Esophagus muscularis mucosa (tissue), 4 donors: ENCODE measurements around the gene CENPS. TPM values are rescaled to one million over a fixed set of nuclear protein-coding genes. Genes with fewer than 3 reads are reported as not detected.
A peak's percentile ranks its signal among the peaks of the same experiment; 100 is the strongest.

Experiments used
- DNase-seq: peaks from one replicate; pipeline ENCODE4 v3.0.0-alpha.2; 2017; ENCODE audit errors: extremely low spot score
- H3K27ac ChIP-seq, 4 donors: fragments of 200-600 bp; sonication (generic); replicated peaks in 1 of 4; 1 replicate in 3 of 4; 2 replicates in 1 of 4; pipeline ENCODE4 v1.5.1; 2016 to 2019; ENCODE audit warnings: mild to moderate bottlenecking in 1 of 4
- H3K27me3 ChIP-seq, 4 donors: fragments of 200-600 bp; sonication (generic); one replicate each; pipeline versions ENCODE4 v1.5.1 to v1.6.0; 2016 to 2019
- H3K36me3 ChIP-seq, 4 donors: fragments of 200-600 bp; sonication (generic); one replicate each; pipeline ENCODE4 v1.5.1; 2016 to 2019
- H3K4me1 ChIP-seq, 4 donors: fragments of 200-600 bp; sonication (generic); one replicate each; pipeline ENCODE4 v1.5.1; 2016 to 2019
- H3K4me3 ChIP-seq, 4 donors: fragments of 200-600 bp; sonication (generic); 1 replicate in 2 of 4; 2 replicates in 2 of 4; pipeline ENCODE4 v1.5.1; 2016 to 2019; ENCODE audit warnings: mild to moderate bottlenecking in 4 of 4, moderate library complexity in 1 of 4
- H3K9me3 ChIP-seq, 4 donors: fragments of 200-600 bp; sonication (generic); 1 replicate in 3 of 4; 2 replicates in 1 of 4; pipeline ENCODE4 v1.5.1; 2016 to 2019
- CTCF ChIP-seq, 3 experiments: fragments of 200-600 bp in 2 of 3; fragments of 450-650 bp in 1 of 3; sonication (generic) in 2 of 3; IDR thresholded peaks; one replicate each; pipeline ENCODE4 v1.5.1; 2017 to 2019; ENCODE audit warnings: antibody characterized with exemption in 3 of 3, mild to moderate bottlenecking in 2 of 3, moderate library complexity in 1 of 3
- EP300 ChIP-seq: sonication (generic); formaldehyde crosslinking; IDR thresholded peaks from one replicate; pipeline ENCODE4 v1.6.1; 2017; ENCODE audit warnings: antibody characterized with exemption
- POLR2A ChIP-seq: fragments of 450-650 bp; IDR thresholded peaks from one replicate; pipeline ENCODE4 v1.6.1; 2017; ENCODE audit warnings: antibody characterized with exemption, moderate library complexity, mild to moderate bottlenecking, low read depth
- POLR2AphosphoS5 ChIP-seq, 2 donors: sonication (generic); formaldehyde crosslinking; IDR thresholded peaks; one replicate each; pipeline ENCODE4 v1.6.1; 2017; ENCODE audit warnings: antibody characterized with exemption in 2 of 2
- WGBS: methylation state at CpG from one replicate; pipeline ENCODE4 v1.1.5; 2018; 5-methylcytosine and 5-hydroxymethylcytosine counted together
- intact Hi-C: fragments of 100-400 bp; cut with DNase I; formaldehyde crosslinking; loops from one replicate; pipeline ENCODE4 v1.15.1; 2023
- total RNA-seq, 4 donors: library from RNA; depleted of rRNA; stranded (reverse); fragments of >200 nt; gene quantifications; one replicate each; pipeline versions ENCODE4 v1.1.0 to v1.2.1, GENCODE V29; 2016

The CENPS gene
- total RNA-seq, 4 donors from 2014 or later = 4.0 to 13.3 (median 6.1) TPM

GRCh38 chr1:10467078-10467477 lies 36.8 kb downstream of the CENPS start:
- Histone ChIP-seq H3K27me3 (no peaks in the 10 kb centered on the region), H3K36me3 (peaks cover 51 to 75% (median 73%) of the 10 kb centered on the region in 4 donors), H3K4me3 (no peak overlapping the region), H3K4me1 (peaks cover 10 to 13% (median 11%) of the 10 kb centered on the region in 4 donors), H3K27ac (no peak overlapping the region), H3K9me3 (no peaks in the 10 kb centered on the region)
- intact Hi-C loops = no loop called here
- DNase-seq = no peak
- no peak for TF ChIP-seq CTCF (IDR thresholded peaks at IDR 0.05)
- TF ChIP-seq POLR2AphosphoS5 (IDR thresholded peaks at IDR 0.05) = no peak
- TF ChIP-seq POLR2A = no peak
- TF ChIP-seq EP300 = no peak
- 95% methylated on average over 2 of the region's 2 CpGs for WGBS

- whole genome bisulfite sequencing = 92% methylated on average over 4 of the region's 4 CpGs
- Histone ChIP-seq H3K9me3 (no peaks in the 10 kb centered on the region), H3K4me1 (peaks cover 14 to 28% (median 21%) of the 10 kb centered on the region in 4 donors), H3K27me3 (no peaks in the 10 kb centered on the region), H3K36me3 (peaks cover 30 to 45% (median 44%) of the 10 kb centered on the region in 4 donors), H3K4me3 (no peak overlapping the region), H3K27ac (no peak overlapping the region)
- intact Hi-C loops = no loop called here
- no peak for TF ChIP-seq CTCF (IDR thresholded peaks at IDR 0.05)
- no peak for TF ChIP-seq POLR2AphosphoS5 (IDR thresholded peaks at IDR 0.05)
- DNase-seq = no peak
Measured at GRCh38 chr1:10470043-10470442, 39.8 kb downstream of the CENPS start.

GRCh38 chr1:10471411-10472219 lies 41.4 kb downstream of the CENPS start:
- no peak for DNase-seq
- no peaks in the 10 kb centered on the region for H3K9me3 ChIP-seq
- intact Hi-C loops = no loop called here
- H3K27ac ChIP-seq = peak overlapping the region; percentile 78 to 85 (median 82)
- H3K27me3 ChIP-seq = no peaks in the 10 kb centered on the region
- H3K36me3 ChIP-seq = peaks cover 16 to 30% (median 28%) of the 10 kb centered on the region in 4 donors
- TF ChIP-seq EP300 (no peak), POLR2AphosphoS5 (IDR thresholded peaks at IDR 0.05) (no peak), POLR2A (no peak), CTCF (IDR thresholded peaks at IDR 0.05) (no peak)
- peak overlapping the region; percentile 69 to 94 (median 78) for H3K4me3 ChIP-seq
- WGBS = 8% methylated on average over 16 of the region's 23 CpGs
- peaks cover 21 to 42% (median 37%) of the 10 kb centered on the region in 4 donors for H3K4me1 ChIP-seq

GRCh38 chr1:10472220-10473144 lies 42.2 kb downstream of the CENPS start, which contains the start of gene DFFA:
TSS of gene DFFA (minus strand) at chr1:10472529. CDS start at chr1:10472458, 71 bp downstream.
- intact Hi-C loops = no loop called here
- WGBS = 2% methylated on average over 25 of the region's 59 CpGs
- no peaks in the 10 kb centered on the region for H3K27me3 ChIP-seq

More at GRCh38 chr1:10472220-10473144, 42.2 kb downstream of the CENPS start, which contains the start of gene DFFA:
- Histone ChIP-seq H3K4me1 (peaks cover 21 to 46% (median 44%) of the 10 kb centered on the region in 4 donors), H3K9me3 (no peaks in the 10 kb centered on the region), H3K4me3 (peak within 1 kb of the TSS; percentile 69 to 94 (median 78)), H3K27ac (peak within 1 kb of the TSS; percentile 78 to 85 (median 82)), H3K36me3 (peaks cover 9 to 21% (median 20%) of the 10 kb centered on the region in 4 donors)
- TF ChIP-seq EP300 = no peak
- peak; percentile 81 to 93 for TF ChIP-seq POLR2AphosphoS5 (IDR thresholded peaks at IDR 0.05)
- no peak for TF ChIP-seq CTCF (IDR thresholded peaks at IDR 0.05)
- no peak for TF ChIP-seq POLR2A
- DNase-seq = peak; percentile 97
